H54 (cell line): ENCODE results near the gene RAPSN.

Experiments used
- DNase-seq: peaks from one replicate; pipeline ENCODE4 v3.0.0; 2011; ENCODE audit warnings: low spot score, mixed read lengths; ENCODE audit not compliant: insufficient read length
- FAIRE-seq: peaks from 3 replicates; lab custom pipeline; 2011; peaks lifted over from hg19 to GRCh38; lab: Jason Lieb, UNC
- POLR2A ChIP-seq: IDR thresholded peaks from 2 replicates; pipeline ENCODE4 v1.6.1; 2011; ENCODE audit warnings: low read depth, mild to moderate bottlenecking, low read length

Gene RAPSN

DNA sequence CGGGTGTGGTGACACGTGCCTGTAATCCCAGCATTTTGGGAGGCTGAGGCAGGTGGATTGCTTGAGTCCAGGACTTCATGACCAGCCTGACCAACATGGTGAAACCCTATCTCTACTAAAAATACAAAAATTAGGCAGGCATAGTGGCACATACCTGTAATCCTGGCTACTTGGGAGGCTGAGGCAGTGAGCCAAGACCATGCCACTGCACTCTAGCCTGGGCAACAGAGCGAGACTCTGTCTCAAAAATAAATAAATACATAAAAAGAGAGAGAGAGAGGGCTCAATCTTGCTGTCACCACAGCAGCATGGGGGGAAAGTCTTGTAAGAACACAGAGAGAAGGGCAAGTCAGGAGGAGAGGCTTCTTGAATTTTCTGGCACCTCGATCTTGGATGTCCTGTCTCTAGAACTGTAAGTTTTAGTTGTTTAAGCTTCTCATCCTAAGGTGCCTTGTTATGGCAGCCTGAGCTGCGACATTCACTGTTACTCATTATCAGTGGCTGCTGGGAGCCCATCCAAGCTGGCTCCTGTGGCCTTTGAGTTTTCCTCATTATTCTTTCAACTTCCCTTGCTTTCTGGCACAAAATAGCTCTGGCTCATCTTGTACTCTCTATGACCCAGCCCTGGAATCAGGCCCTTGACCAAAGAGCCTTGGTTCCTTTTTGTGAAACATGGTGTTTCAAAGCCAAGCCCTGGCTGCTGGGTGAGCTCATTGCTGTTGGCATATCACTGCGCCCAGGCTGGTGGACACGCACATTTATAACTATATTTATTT, 14.7 kb downstream of the RAPSN start:
- DNase-seq (no peak), FAIRE-seq (no peak)
- TF ChIP-seq POLR2A: no peak

GRCh38 chr11:47433157-47433556, 15.8 kb downstream of the RAPSN start:
- DNase-seq: no peak
- no peak for FAIRE-seq
- no peak for TF ChIP-seq POLR2A

DNA sequence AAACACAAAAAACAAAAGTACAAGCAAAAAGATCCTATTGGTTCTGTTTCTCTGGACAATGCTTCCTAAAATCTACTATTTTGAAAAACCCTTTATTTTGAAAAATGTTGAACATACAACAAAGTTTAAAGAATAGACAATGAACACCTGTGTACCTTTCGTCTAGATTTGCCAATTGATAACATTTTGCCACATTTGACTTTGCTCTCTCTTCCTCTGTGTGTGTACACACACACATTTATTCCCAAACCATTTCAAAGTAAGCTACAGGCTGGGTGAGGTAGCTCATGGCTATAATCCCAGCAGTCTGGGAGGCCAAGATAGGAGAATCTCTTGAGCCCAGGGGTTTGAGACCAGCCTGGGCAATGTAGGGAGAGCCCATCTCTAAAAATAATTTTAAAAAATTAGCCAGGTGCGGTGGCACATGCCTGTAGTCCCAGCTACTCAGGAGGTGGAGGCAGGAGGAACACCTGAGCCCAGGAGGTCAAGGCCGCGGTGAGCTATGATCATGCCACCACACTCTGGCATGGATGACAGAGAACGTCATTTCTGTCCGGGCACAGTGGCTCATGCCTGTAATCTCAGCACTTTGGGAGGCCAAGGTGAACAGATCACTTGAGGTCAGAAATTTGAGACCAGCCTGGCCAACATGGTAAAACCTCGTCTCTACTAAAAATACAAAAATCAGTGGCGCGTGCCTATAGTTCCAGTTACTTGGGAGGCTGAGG, 17.4 kb downstream of the RAPSN start:
- DNase-seq (no peak), FAIRE-seq (no peak)
- TF ChIP-seq POLR2A: no peak

DNA sequence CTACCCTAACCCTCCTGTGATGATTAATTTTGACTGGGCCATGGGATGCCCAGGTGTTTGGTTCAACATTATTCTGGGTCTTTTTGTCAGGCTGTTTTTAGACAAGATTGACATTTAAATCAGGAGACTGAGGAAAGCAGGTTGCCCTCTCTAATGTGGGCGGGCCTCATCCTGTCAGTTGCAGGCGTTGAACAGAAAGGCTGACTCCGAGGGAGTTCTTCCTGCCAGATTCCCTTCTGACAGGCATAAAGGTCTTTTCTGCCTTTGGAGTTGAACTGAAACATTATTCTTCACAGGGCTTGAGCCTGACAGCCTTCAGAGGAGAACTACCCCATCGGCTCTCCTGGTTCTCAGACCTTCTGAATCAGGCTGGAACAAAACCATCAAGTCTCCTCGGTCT, 18.4 kb downstream of the RAPSN start:
- no peak for FAIRE-seq
- no peak for TF ChIP-seq POLR2A
- no peak for DNase-seq

GRCh38 chr11:47426062-47426956, 22.6 kb downstream of the RAPSN start, which contains the start of gene PSMC3:
Gene PSMC3 (minus strand): TSS chr11:47426439. CDS start chr11:47426279, 160 bp downstream.
- TF ChIP-seq POLR2A: peak; percentile 70
- DNase-seq (peak; percentile 82), FAIRE-seq (no peak)

DNA sequence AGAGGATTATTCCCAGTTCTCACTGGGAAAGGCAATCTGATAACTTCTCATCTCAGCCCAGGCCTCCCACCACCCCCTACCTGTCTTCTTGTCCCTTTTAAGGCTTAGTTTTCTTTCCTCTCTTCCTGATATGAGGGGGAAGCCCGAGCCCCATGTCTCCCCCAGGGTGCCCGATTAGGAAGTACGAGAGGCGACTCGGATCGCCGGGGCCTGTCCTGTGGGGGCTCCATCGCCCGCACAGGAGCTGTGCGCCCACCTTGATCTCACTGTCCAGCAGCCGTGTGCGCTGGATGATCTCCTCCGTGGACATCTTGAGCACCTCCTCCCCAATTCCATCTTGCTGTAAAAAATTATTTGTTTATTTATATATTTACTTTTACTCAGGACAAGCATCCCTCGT, 23.3 kb downstream of the RAPSN start:
- FAIRE-seq (no peak), DNase-seq (no peak)

DNA sequence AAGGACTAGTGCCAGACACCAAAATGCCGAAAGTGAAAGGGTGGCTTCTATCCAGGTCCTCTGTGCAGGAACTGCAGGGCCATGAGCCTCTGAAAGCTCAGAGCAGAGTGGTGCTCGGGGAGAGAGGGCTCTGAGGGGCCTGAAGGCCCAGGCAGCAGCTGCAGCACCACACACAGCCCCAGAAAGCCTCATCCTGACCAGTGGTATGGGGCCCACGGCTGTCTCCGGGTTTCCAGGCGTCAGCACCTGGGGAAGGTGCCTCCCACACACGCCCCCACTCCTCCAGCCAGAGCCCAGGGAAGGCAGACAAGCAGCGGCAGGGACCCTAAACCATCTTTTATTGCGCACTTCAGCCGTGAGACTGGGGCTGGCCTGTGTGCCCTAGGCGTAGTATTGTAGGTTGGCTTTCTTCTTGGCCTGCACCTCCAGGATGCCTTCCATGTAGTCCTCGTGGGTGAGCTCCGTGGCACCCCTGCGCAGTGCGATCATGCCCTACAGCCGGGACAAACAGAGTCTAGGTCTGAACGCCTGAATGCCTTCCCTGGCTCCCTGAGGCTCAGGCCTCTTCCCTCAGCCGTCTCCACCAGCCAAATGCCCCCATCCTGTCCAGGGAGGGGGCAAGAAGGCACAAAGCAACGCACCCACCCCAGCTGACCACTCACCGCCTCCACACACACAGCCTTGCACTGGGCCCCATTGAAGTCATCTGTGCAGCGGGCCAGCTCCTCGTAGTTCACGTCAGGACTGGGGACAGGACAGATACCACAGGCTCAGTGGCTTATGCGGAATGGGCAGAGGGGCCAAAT, 30.3 kb downstream of the RAPSN start:
- no peak for TF ChIP-seq POLR2A
- FAIRE-seq (no peak), DNase-seq (no peak)

More for the DNA sequence above, 23.3 kb downstream of the RAPSN start:
- TF ChIP-seq POLR2A: no peak

GRCh38 chr11:47417712-47418111, 31.2 kb downstream of the RAPSN start:
- FAIRE-seq: no peak
- no peak for TF ChIP-seq POLR2A

GRCh38 chr11:47415949-47416472, 32.9 kb downstream of the RAPSN start:
- DNase-seq: peak; percentile 96
- TF ChIP-seq POLR2A: no peak
- FAIRE-seq: peak; percentile 50

More at GRCh38 chr11:47417712-47418111, 31.2 kb downstream of the RAPSN start:
- DNase-seq: no peak

GRCh38 chr11:47415091-47415854, 33.7 kb downstream of the RAPSN start:
- no peak for FAIRE-seq
- DNase-seq: no peak
- 0 out of 2 replicates have a peak, but pooled peaks have one; percentile 28 for TF ChIP-seq POLR2A

- no peak for DNase-seq
- FAIRE-seq: no peak
- no peak for TF ChIP-seq POLR2A
Measured at GRCh38 chr11:47414685-47415070, 34.3 kb downstream of the RAPSN start.
